ENCODE data around the gene STARD3. TPM values are rescaled to one million over a fixed set of nuclear protein-coding genes. Genes with fewer than 3 reads are reported as not detected.

Gene STARD3
- total RNA-seq, 1 donor from 2014 or later = 51.2 TPM

- no peaks in the 10 kb centered on the region for H3K4me1 ChIP-seq (ENCODE audit: insufficient read depth, low read length)
- no peak overlapping the region for H2AFZ ChIP-seq (ENCODE audit: low read depth, low read length)
- TF ChIP-seq EZH2 (IDR thresholded peaks at IDR 0.05; ENCODE audit: insufficient read depth, low read length) = no peak
- TF ChIP-seq, protein P1, sequence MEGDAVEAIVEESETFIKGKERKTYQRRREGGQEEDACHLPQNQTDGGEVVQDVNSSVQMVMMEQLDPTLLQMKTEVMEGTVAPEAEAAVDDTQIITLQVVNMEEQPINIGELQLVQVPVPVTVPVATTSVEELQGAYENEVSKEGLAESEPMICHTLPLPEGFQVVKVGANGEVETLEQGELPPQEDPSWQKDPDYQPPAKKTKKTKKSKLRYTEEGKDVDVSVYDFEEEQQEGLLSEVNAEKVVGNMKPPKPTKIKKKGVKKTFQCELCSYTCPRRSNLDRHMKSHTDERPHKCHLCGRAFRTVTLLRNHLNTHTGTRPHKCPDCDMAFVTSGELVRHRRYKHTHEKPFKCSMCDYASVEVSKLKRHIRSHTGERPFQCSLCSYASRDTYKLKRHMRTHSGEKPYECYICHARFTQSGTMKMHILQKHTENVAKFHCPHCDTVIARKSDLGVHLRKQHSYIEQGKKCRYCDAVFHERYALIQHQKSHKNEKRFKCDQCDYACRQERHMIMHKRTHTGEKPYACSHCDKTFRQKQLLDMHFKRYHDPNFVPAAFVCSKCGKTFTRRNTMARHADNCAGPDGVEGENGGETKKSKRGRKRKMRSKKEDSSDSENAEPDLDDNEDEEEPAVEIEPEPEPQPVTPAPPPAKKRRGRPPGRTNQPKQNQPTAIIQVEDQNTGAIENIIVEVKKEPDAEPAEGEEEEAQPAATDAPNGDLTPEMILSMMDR (IDR thresholded peaks at IDR 0.05; ENCODE audit: insufficient read depth, low read depth, low read length) = no peak
- no peaks in the 10 kb centered on the region for H3K9me3 ChIP-seq (ENCODE audit: insufficient read depth, low read depth, low read length)
- Mint-ChIP-seq H3K9me3 (ENCODE audit: unreplicated experiment) (no peaks in the 10 kb centered on the region), H3K4me3 (ENCODE audit: unreplicated experiment) (no peak overlapping the region), H3K27ac (ENCODE audit: unreplicated experiment) (peak overlapping the region; percentile 58), H3K36me3 (ENCODE audit: low read depth, unreplicated experiment) (peaks cover 3% of the 10 kb centered on the region), H3K4me1 (ENCODE audit: low read depth, unreplicated experiment) (peaks cover 5% of the 10 kb centered on the region), H3K27me3 (ENCODE audit: low read depth, unreplicated experiment) (peaks cover 51% of the 10 kb centered on the region)
- no peak overlapping the region for H3K9ac ChIP-seq (ENCODE audit: low read length)
- no peak overlapping the region for H3K27ac ChIP-seq (ENCODE audit: low read depth, low read length)
- DNase-seq (ENCODE audit: low read depth) (no peak), FAIRE-seq (no peak)
- H3K79me2 ChIP-seq (ENCODE audit: insufficient read depth, low read length) = no peaks in the 10 kb centered on the region
- H4K20me1 ChIP-seq (ENCODE audit: insufficient read depth, low read length) = no peaks in the 10 kb centered on the region
- H3K4me3 ChIP-seq (ENCODE audit: insufficient read depth, low read depth, low read length) = no peak overlapping the region
- no peaks in the 10 kb centered on the region for H3K36me3 ChIP-seq (ENCODE audit: insufficient read depth, low read length)
- H3K4me2 ChIP-seq (ENCODE audit: low read length) = no peak overlapping the region
- H3K27me3 ChIP-seq (ENCODE audit: insufficient read depth, low read length) = peaks cover 18% of the 10 kb centered on the region
Observed at GRCh38 chr17:39673335-39674081, 36.6 kb downstream of the STARD3 start.

DNA sequence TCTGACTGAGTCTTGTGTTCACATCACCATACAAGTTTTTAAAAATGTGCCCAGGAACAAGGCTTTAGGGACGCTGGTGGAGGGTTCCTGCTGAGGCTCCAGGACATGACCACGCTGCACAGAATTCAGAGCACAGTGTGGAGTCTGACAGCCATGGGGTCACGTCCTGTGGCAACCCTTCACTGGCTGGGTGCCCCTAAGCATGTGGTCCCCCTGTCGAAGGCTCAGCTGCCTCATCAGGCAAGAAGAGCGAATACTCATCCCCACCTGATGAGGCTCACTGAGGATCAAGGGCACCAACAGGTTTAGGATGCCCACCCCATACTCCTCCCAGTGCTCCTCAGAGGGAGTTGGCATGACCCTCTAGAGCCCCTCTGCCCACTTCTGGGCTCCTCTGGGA, 37.2 kb downstream of the STARD3 start:
- no peak overlapping the region for H3K4me2 ChIP-seq (ENCODE audit: low read length)
- no peak for TF ChIP-seq EZH2 (IDR thresholded peaks at IDR 0.05; ENCODE audit: insufficient read depth, low read length)
- TF ChIP-seq, protein P1 (IDR thresholded peaks at IDR 0.05; ENCODE audit: insufficient read depth, low read depth, low read length) = no peak
- no peak for DNase-seq (ENCODE audit: low read depth)

More for the DNA sequence above, 37.2 kb downstream of the STARD3 start:
- peaks cover 3% of the 10 kb centered on the region for H3K36me3 Mint-ChIP-seq (ENCODE audit: low read depth, unreplicated experiment)
- Histone ChIP-seq H3K4me1 (ENCODE audit: insufficient read depth, low read length) (no peaks in the 10 kb centered on the region), H3K4me3 (ENCODE audit: insufficient read depth, low read depth, low read length) (no peak overlapping the region), H3K9me3 (ENCODE audit: insufficient read depth, low read depth, low read length) (no peaks in the 10 kb centered on the region), H3K27ac (ENCODE audit: low read depth, low read length) (no peak overlapping the region), H3K9ac (ENCODE audit: low read length) (no peak overlapping the region), H3K36me3 (ENCODE audit: insufficient read depth, low read length) (no peaks in the 10 kb centered on the region), H3K79me2 (ENCODE audit: insufficient read depth, low read length) (no peaks in the 10 kb centered on the region), H3K27me3 (ENCODE audit: insufficient read depth, low read length) (peaks cover 15% of the 10 kb centered on the region), H4K20me1 (ENCODE audit: insufficient read depth, low read length) (no peaks in the 10 kb centered on the region), H2AFZ (ENCODE audit: low read depth, low read length) (no peak overlapping the region)
- FAIRE-seq = no peak
- H3K27me3 Mint-ChIP-seq (ENCODE audit: low read depth, unreplicated experiment) = peaks cover 47% of the 10 kb centered on the region
- H3K27ac Mint-ChIP-seq (ENCODE audit: unreplicated experiment) = no peak overlapping the region
- no peak overlapping the region for H3K4me3 Mint-ChIP-seq (ENCODE audit: unreplicated experiment)
- H3K4me1 Mint-ChIP-seq (ENCODE audit: low read depth, unreplicated experiment) = peaks cover 3% of the 10 kb centered on the region
- H3K9me3 Mint-ChIP-seq (ENCODE audit: unreplicated experiment) = no peaks in the 10 kb centered on the region
